GM12892 (cell line): ENCODE data around the gene TTC13.

Source experiments
- POLR2A ChIP-seq: IDR thresholded peaks from 2 replicates; pipeline ENCODE4 v1.6.1; 2011; ENCODE audit warnings: low read depth, low read length, control low read depth
- POLR2AphosphoS5 ChIP-seq: IDR thresholded peaks from 2 replicates; pipeline ENCODE4 v1.6.1; 2011; ENCODE audit warnings: low read depth, low read length, control low read depth

GRCh38 chr1:230957580-230957989 lies 21.1 kb downstream of the TTC13 start:
- no peak for TF ChIP-seq POLR2A
- TF ChIP-seq POLR2AphosphoS5 = no peak
